ENCODE results near the gene FBXL3. TPM values are rescaled to one million over a fixed set of nuclear protein-coding genes. Genes with fewer than 3 reads are reported as not detected.

FBXL3 gene
- total and polyA plus RNA-seq, 4 donors: 10.2 to 60.4 (median 28.1) TPM

DNA sequence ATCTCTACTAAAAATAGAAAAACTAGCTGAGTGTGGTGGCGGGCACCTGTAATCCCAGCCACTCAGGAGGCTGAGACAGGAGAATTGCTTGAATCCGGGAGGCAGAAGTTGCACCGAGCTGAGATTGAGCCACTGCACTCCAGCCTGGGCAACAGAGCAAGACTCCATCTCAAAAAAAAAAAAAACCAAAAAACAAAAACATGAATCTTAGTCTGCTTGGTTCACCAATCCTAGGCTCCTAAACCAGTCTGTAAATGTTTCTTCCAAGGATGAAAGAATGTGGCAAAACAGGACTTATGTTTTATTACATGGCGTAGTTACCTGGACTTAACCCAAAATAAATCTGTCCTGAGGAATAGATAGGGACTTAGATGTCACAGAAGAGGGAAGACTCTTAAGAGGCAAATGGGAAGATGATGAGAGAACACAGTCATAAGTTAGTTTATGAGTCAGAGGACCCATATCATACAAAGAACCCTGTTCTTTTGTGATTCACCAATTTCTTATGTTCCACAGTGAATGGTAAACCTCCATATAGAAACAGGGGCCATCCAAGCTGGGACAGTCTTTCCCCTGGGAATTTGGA lies 6.9 kb upstream of the FBXL3 start:
- no peaks in the 10 kb centered on the region for H3K4me1 ChIP-seq (ENCODE audit: control insufficient read depth in 4 of 4, insufficient read depth in 4 of 4, low read length in 3 of 4)
- DNase-seq (ENCODE audit: low spot score): no peak
- H3K36me3 ChIP-seq (ENCODE audit: control insufficient read depth in 4 of 4, insufficient read depth in 3 of 4, low read depth in 1 of 4, low read length in 3 of 4): peaks cover 0 to 2% (median 0%) of the 10 kb centered on the region in 4 donors
- TF ChIP-seq, protein P1, sequence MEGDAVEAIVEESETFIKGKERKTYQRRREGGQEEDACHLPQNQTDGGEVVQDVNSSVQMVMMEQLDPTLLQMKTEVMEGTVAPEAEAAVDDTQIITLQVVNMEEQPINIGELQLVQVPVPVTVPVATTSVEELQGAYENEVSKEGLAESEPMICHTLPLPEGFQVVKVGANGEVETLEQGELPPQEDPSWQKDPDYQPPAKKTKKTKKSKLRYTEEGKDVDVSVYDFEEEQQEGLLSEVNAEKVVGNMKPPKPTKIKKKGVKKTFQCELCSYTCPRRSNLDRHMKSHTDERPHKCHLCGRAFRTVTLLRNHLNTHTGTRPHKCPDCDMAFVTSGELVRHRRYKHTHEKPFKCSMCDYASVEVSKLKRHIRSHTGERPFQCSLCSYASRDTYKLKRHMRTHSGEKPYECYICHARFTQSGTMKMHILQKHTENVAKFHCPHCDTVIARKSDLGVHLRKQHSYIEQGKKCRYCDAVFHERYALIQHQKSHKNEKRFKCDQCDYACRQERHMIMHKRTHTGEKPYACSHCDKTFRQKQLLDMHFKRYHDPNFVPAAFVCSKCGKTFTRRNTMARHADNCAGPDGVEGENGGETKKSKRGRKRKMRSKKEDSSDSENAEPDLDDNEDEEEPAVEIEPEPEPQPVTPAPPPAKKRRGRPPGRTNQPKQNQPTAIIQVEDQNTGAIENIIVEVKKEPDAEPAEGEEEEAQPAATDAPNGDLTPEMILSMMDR (IDR thresholded peaks at IDR 0.05; ENCODE audit: low read depth, low read length, missing input control): no peak
- no peak for TF ChIP-seq YY1 (IDR thresholded peaks at IDR 0.05)
- no peak for TF ChIP-seq RXRA (IDR thresholded peaks at IDR 0.05)
- no peak for TF ChIP-seq NR2F2 (IDR thresholded peaks at IDR 0.05)
- no peak for TF ChIP-seq FOXA2 (IDR thresholded peaks at IDR 0.05)
- H3K27me3 ChIP-seq (ENCODE audit: control insufficient read depth in 4 of 4, insufficient read depth in 4 of 4, low read length in 3 of 4): no peaks in the 10 kb centered on the region
- WGBS: 95% methylated on average over 4 of the region's 4 CpGs
- no peak overlapping the region for H3K4me3 ChIP-seq (ENCODE audit: low read depth in 1 of 3, low read length in 3 of 3)
- H3K9me3 ChIP-seq (ENCODE audit: control insufficient read depth in 4 of 4, low read length in 3 of 4): no peaks in the 10 kb centered on the region
- H3K27ac ChIP-seq (ENCODE audit: low read depth in 1 of 2, low read length in 2 of 2): no peak overlapping the region
- H3K9ac ChIP-seq (ENCODE audit: low read depth in 1 of 2, low read length in 2 of 2): no peak overlapping the region

DNA sequence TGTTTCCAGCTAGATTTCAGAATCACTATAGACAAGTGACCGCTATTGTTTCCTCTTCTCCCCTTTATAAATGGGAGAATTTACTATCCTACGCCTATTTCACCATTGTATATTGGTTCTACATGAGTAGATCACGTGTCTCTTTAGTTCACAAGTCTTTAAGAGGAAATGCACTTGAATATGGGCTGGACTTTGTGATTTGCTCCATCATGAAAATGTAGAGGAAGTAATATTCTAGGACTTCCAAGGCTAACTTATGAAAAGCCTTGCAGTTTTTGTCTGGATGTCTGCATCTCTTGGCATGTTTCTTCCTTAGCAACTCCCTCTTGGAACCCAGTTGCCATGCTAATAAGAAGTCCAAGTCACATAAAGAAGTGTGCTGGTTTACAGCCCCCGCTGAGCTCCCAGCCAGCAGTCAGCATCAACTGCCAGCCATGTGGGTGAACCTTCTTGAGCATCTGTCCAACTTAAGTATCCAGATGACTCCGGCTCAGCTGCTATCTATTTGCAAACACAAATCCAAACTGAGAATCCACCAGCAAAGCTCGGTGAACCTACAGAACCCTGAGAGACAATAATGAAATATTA lies 4.8 kb upstream of the FBXL3 start:
- Histone ChIP-seq H3K9ac (ENCODE audit: low read depth in 1 of 2, low read length in 2 of 2) (no peak overlapping the region), H3K4me1 (ENCODE audit: control insufficient read depth in 4 of 4, insufficient read depth in 4 of 4, low read length in 3 of 4) (peaks cover 0 to 6% (median 3%) of the 10 kb centered on the region in 4 donors), H3K27ac (ENCODE audit: low read depth in 1 of 2, low read length in 2 of 2) (no peak overlapping the region), H3K9me3 (ENCODE audit: control insufficient read depth in 4 of 4, low read length in 3 of 4) (no peaks in the 10 kb centered on the region), H3K27me3 (ENCODE audit: control insufficient read depth in 4 of 4, insufficient read depth in 4 of 4, low read length in 3 of 4) (no peaks in the 10 kb centered on the region), H3K4me3 (ENCODE audit: low read depth in 1 of 3, low read length in 3 of 3) (no peak overlapping the region), H3K36me3 (ENCODE audit: control insufficient read depth in 4 of 4, insufficient read depth in 3 of 4, low read depth in 1 of 4, low read length in 3 of 4) (peaks cover 0 to 2% (median 0%) of the 10 kb centered on the region in 4 donors)
- TF ChIP-seq NR2F2 (IDR thresholded peaks at IDR 0.05) (no peak), HNF4G (IDR thresholded peaks at IDR 0.05) (no peak), FOXA2 (IDR thresholded peaks at IDR 0.05) (no peak), YY1 (IDR thresholded peaks at IDR 0.05) (no peak), RXRA (IDR thresholded peaks at IDR 0.05) (no peak), EGR1 (IDR thresholded peaks at IDR 0.05; ENCODE audit: low read depth in 2 of 2) (no peak), GABPA (IDR thresholded peaks at IDR 0.05 in 1 of 2, conservative IDR thresholded peaks at IDR 0.05 in 1 of 2) (no peak), SP1 (IDR thresholded peaks at IDR 0.05) (no peak)
- TF ChIP-seq, protein P2, sequence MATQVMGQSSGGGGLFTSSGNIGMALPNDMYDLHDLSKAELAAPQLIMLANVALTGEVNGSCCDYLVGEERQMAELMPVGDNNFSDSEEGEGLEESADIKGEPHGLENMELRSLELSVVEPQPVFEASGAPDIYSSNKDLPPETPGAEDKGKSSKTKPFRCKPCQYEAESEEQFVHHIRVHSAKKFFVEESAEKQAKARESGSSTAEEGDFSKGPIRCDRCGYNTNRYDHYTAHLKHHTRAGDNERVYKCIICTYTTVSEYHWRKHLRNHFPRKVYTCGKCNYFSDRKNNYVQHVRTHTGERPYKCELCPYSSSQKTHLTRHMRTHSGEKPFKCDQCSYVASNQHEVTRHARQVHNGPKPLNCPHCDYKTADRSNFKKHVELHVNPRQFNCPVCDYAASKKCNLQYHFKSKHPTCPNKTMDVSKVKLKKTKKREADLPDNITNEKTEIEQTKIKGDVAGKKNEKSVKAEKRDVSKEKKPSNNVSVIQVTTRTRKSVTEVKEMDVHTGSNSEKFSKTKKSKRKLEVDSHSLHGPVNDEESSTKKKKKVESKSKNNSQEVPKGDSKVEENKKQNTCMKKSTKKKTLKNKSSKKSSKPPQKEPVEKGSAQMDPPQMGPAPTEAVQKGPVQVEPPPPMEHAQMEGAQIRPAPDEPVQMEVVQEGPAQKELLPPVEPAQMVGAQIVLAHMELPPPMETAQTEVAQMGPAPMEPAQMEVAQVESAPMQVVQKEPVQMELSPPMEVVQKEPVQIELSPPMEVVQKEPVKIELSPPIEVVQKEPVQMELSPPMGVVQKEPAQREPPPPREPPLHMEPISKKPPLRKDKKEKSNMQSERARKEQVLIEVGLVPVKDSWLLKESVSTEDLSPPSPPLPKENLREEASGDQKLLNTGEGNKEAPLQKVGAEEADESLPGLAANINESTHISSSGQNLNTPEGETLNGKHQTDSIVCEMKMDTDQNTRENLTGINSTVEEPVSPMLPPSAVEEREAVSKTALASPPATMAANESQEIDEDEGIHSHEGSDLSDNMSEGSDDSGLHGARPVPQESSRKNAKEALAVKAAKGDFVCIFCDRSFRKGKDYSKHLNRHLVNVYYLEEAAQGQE (IDR thresholded peaks at IDR 0.05): no peak
- TF ChIP-seq, protein P1 (IDR thresholded peaks at IDR 0.05; ENCODE audit: low read depth, low read length, missing input control): no peak
- TF ChIP-seq, protein P3, sequence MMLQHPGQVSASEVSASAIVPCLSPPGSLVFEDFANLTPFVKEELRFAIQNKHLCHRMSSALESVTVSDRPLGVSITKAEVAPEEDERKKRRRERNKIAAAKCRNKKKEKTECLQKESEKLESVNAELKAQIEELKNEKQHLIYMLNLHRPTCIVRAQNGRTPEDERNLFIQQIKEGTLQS (IDR thresholded peaks at IDR 0.05): no peak
- TF ChIP-seq, protein P4, sequence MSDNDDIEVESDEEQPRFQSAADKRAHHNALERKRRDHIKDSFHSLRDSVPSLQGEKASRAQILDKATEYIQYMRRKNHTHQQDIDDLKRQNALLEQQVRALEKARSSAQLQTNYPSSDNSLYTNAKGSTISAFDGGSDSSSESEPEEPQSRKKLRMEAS (IDR thresholded peaks at IDR 0.05): no peak
- TF ChIP-seq, protein P5, sequence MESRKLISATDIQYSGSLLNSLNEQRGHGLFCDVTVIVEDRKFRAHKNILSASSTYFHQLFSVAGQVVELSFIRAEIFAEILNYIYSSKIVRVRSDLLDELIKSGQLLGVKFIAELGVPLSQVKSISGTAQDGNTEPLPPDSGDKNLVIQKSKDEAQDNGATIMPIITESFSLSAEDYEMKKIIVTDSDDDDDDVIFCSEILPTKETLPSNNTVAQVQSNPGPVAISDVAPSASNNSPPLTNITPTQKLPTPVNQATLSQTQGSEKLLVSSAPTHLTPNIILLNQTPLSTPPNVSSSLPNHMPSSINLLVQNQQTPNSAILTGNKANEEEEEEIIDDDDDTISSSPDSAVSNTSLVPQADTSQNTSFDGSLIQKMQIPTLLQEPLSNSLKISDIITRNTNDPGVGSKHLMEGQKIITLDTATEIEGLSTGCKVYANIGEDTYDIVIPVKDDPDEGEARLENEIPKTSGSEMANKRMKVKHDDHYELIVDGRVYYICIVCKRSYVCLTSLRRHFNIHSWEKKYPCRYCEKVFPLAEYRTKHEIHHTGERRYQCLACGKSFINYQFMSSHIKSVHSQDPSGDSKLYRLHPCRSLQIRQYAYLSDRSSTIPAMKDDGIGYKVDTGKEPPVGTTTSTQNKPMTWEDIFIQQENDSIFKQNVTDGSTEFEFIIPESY (IDR thresholded peaks at IDR 0.05): no peak
- no peak for DNase-seq (ENCODE audit: low spot score)
- 89% methylated on average over 6 of the region's 6 CpGs for WGBS

All from liver (tissue), 9 donors.